Ammon's horn (tissue), 1 donor: ENCODE measurements around the gene BHLHA15.

Experiments
- DNase-seq: peaks from one replicate; pipeline ENCODE4 v3.0.0-alpha.2; 2016; ENCODE audit warnings: low spot score

BHLHA15 gene

DNA sequence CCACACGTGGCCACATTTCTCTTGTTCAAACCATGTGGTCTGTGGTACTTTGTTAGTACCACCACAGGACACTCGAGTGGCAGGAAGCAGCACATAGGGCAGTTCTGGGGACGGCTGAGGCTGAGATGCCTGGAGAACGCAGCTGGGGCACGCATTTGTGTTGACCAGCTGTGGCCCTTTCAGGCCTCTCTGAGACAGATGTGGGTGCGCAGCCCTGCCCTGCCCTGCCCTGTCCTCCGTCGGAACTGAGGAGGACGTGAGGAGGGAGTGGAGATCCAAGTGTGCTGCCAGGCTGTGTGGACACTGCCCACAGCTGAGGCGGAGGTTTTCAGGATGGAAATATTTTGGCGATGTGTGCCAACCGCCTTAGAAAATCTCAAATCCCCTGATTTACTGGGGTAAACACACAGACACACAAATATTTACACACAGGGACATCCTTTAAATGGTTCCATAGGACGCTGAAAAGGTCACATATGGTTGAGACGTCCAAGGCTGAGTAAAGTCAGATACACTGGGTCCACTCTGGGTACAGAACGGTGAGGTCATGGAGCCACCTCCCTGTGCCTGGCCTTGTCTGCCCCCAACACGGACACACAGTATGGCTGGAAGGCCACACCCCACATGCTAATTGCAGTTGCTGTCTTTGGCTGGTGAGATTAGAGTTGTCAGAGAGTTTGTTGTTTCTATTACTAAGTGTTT, 14.8 kb downstream of the BHLHA15 start:
- no peak for DNase-seq

DNA sequence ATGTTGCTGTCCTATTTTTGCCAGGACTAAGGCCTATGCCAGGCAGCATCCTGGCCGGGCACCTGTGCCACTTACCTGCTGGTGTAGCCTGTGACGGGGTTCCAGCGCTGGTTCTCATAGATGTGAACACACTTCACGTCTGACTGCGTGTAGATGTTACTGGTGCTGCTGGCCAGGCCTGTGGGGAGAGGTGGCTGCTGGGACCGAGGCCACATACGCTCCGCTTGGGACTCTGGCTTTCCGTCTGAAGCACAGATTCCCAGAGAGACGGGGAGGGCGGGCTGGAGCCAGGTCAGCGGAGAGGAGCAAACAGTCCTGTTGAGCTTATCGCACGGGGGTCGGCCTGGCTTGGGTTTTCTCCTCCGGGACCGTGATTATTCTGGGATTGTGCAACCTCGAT, 16.7 kb downstream of the BHLHA15 start:
- DNase-seq: no peak

DNA sequence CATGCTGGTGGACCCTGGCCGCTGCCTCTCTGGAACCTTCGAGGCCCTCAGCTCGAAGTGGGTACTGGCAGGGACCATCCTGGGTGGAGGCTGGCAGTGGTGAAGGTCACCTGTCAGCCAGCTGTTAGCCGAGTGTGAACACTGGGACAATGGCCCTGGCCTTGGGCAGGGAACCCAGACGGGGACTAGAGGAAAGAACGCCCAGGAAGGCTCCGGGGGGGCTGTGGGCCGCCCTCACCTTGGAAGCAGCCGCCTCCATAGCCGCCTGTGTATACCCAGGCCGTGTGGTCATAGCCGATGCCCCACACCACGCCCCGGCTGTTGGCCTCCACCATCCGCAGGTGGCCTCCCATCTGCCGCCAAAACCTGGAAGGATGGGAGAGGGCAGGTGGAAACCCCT, 17.6 kb downstream of the BHLHA15 start:
- no peak for DNase-seq

DNA sequence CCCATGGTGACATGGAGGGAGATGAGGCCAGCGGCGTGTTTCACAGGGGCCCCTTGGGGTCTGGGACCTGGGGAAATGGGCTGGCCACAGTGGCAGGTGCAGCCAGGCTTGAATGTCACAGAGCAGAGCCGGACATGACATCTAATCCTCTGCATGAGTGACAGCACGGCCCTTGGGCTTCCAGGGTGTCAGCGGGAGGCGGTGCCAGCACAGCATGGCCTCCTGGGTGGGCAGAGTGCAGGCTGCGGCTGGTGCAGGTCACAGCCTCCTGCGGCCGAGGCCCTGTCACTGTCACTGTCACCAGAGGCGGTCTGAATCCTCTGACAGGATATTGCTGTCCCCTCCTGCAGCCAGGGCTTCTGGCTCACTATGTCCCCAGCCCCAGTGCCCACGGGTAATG, 18.2 kb downstream of the BHLHA15 start:
- DNase-seq: no peak

DNA sequence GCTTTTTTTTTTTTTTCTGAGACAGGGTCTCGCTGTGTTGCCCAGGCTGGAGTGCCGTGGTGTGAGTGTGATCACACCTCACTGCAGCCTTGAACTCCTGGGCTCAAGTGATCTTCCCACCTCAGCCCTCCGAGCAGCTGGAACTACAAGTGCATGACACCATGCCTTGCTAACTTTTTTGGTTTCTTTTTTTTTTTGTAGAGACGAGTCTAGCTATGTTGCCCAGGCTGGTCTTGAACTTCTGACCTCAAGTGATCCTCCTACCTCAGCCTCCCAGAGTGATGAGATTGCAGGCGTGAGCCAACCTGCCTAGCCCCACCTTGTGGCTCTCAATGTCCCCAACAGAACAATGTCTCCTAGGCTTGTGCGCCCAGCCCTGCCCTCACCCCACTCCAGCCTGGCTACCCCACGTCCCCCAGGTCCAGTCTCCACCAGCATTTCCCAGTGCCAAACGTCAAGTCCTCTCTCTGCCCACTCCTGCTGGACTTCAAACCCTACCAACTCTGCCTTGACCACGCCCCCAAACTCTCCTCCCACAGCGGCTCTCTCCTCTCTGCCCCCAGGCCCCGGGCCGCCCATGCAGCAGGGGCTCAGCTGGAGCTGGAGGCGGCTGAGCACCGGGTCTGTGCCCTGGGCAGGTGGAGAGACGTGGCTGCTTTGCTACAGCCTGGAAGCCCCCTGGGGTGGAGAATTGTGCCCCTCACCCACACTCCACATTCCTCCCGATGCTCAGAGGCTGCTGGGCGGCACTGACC, 18.9 kb downstream of the BHLHA15 start:
- no peak for DNase-seq

DNA sequence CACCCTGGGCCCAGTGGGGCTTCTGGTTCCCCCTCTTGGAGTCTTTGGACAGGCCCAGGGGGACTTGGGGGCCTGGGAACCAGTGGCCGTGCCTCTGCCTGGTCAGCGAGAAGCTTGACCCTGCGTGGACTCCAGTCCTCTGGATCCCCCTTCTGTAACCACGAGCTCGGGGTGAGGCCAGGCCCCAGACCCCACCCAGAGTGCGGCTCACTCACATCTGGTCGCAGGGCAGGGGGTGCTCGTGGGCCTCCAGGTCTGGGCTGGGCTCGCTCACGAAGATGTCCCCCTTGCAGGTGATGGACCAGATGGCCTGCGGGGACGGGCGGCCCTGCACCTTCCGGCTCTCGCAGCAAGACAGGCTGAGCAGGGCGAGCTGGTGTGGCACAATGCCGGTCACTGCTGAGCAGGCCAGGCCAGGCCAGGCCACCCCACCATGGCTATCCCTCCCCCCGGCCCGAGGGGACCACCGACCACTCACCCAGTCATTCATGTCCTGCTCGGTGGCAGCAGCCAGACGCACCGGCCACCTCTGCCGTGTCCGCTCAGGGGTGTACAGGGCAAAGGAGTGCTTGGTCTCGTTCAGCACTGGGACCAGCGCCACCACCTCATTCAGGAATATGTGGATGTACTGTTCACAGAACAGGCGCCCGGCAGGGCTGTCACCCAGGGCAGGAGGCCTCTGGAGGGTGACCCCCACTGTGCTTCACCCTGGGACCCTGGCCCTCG, 19.7 kb downstream of the BHLHA15 start:
- no peak for DNase-seq

DNA sequence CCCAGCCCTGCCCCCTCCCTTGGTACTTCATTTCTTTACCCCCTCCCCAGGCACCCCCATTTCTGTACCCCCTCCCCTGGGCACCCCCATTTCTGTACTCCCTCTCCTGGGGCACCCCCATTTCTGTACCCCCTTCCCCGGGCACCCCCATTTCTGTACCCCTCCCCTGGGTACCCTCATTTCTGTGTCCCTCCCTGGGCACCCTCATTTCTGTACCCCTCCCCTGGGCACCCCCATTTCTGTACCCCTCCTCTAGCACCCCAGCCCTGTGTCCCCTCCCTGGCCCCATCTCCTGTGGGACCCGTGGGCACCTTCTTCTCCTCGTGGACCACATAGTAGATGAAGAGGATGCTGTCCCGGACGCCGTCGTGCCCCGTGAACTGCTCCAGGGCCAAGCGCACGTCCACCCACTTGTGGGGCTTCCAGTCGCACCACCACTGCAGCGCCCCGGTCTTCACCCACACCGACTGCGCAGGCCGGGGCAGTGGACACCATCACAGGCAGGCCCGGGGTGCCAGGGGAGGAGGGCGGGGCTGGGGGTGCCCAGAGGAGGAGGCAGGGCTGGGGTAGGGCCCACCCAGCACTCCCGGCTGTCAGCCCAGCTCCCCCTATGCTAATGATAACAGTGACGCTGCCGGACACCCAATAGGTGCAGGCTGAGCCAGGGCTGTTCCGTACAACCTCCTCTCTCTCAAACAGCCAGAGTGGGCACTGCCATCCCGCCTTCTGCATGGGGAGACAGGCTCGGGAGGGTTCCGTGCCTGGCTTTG, 20.4 kb downstream of the BHLHA15 start:
- DNase-seq: no peak

DNA sequence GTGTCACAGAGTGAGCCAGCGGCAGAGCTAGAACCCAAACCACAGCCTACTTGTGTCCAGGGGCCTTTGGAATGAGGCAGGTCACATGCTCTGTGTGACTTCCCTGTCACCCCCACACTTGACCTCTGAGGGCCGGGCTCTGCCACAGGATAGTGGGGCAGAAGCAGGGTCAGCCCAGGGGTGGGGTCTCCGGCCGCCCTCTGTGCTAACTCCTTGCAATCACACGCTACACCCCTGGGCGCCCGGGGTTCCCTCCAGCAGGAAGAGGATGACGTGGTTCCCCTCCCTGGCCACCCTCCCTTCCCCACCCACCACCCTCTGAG, 21.0 kb downstream of the BHLHA15 start:
- no peak for DNase-seq

DNA sequence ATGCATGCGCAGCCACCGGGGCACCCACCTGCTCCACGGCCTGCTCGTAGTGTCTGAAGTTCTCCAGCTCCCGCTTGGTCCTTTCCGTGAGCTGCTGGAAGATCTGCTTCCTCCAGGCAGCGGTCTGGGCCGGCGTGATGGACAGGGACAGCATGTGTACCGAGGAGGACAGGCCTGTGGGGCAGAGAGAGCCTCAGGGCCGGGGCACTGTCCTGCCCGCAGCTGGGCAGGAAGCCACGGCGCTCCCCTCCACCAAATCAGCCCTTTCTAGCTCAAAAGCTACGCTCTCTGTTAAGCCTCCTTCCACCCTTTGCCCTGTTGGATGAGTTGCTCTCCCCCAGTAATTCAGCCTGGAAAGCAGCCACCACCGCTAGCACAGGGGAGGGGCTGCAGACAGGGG, 21.6 kb downstream of the BHLHA15 start:
- no peak for DNase-seq

DNA sequence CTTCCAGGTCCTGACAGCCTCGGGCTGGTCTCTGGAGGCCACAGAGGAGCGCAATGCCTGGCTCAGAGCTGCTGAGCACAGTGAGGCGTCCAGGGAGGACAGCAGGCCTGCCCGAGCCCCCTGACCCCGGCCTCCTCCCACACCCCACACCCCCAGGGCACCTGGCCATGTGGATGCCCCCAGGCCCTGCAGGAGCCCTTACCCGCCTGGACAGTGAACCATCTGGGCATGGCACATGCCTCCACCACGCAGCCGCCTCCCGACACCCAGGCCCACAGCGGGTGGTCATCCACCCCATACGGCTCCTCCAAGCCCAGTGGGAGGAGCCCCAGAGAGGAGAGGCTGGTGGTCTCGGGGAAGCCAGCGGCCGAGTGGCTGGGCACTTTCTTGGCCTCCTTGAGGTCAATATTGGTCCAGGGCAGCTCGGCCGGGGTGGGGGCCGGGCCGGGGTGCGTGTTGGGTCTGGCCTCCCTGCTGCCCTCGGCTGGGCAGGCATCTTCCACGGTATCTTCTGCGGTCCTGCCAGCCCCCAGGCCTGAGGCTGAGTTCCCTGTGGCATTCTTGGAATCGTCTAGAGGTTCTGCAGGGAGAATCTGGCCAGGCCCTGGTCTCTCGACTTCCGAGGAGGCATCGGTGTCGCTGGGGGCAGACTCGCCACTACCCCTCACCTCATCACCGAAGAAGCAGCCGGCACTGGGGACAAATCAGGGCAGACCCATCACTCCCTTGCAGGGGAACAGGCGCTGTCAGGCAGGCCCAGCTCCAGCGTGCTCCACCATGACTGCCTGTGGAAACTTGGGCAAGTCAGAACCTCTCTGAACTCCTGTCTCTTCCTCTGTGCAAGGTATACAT, 22.2 kb downstream of the BHLHA15 start:
- DNase-seq: no peak

DNA sequence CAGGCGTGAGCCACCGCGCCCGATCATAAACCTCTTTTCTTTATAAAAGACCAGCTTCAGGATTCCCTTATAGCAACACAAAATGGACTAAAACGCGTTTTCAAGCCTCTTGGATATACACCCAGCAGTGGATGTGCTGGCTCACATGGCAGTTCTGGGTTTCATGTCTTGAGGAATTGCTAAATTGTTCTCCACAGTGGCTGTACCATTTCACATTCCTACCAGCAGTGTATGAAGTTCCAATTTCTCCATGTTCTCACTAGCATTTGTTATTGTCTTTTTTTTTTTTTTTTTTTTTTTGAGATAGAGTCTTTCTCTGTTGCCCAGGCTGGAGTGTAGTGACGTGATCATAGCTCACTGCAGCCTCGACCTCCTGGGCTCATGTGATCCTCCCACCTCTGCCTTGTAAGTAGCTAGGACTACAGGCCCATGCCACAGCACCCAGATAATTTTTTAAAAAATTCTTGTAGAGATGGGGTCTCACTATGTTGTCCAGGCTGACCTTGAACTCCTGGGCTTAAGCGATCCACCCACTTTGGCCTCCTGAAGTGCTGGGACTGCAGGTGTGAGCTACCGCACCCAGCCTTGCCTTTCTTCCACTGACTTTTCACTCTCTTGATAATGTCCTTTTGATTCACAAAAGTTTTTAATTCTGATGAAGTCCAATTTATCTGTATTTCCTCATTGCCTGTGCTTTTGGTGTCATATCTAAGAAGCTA, 23.3 kb downstream of the BHLHA15 start:
- DNase-seq: no peak

DNA sequence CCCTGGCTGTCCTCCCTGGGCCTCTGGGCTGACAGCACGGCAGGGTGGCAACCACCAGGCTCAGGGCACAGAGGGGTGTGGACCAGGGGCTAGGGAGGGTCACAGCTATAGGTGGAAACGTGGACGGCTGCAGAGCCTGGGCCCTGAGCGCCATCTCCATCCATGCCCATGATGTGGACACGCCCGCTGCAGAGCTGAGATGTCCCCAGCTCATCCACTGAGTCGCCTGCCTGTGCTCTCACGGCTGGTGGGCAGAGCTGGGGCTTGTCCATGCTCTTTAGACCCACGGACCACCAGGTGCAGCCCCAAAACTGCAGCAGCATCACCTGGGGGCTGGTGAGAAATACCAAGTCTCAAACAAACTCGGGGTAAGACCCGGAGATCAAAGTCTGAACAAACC, 24.7 kb downstream of the BHLHA15 start:
- no peak for DNase-seq

DNA sequence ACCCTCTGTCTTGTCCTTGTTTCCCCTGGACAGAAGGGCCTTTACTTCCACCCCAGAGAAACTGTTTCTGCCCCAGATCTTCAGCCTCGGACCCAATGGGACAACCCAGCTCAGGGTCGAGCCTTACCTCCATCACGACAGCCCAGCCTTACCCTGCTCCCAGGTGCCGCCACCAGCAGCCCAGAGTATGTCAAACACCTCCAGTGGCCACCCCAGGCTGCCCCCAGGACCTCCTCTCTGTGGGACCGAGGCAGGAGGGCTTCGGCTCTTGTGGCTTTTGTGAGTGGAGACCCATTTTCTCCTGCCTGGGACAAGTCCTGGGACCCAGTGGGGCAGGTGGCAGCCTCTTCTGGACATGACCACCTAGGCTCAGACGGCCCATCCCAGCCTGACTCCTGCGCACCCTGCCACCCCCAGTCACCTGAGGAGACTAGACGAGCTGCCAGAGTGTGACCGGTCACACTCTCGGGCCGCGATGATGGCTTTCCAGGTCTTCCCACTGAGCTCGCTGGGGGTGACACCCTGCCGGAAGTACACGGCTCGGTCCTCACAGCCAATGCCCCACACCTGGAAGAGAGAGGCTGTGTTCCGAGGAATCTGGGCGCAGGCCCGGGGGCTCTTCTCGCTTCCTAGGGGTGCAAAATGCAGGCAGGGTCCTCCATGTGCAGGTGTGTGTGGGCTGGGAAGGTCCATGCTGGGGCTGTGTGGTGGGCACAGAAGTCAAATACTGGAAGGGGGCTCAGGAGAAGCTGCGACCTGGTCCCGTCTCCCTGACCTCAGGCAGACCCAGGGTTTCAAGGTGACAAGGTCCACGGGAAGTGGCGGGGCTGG, 25.3 kb downstream of the BHLHA15 start:
- DNase-seq: no peak

DNA sequence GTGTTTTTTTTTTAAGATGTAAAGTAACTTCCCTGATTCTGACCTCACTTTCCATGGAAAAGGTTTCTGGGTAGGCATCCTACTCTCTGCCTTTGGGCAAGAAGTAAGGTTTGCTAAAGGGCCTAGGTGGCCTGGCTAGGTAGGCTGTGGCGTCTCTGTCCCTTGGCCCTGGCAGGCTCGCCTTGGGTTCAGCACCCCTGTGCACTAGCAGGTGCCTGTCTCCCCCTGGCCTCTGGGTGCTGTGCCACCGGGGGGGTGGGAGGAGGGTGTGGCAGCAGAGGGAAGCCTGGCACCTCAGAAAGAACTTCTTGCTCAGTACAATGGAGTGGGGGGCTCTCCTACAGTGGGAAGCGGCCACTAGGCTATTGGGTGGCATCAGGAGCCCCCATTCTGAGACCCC, 26.8 kb downstream of the BHLHA15 start:
- no peak for DNase-seq

DNA sequence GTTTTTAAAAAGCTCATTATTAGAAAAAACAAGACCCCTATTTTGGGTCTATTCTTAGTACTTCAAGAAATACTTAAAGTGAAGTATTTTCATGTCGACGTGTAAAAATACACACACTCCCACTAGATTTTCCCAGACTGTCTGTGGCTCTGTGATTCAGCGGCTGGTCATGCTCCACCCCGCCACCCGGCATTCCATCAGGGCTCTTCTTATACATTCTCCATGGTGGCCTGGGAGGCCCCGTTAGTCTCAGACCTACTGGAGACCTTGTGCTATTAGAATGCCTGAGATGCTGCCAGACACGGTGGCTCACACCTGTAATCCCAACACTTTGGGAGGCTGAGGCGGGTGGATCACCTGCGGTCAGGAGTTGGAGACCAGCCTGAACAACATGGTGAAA, 27.7 kb downstream of the BHLHA15 start:
- DNase-seq: no peak

DNA sequence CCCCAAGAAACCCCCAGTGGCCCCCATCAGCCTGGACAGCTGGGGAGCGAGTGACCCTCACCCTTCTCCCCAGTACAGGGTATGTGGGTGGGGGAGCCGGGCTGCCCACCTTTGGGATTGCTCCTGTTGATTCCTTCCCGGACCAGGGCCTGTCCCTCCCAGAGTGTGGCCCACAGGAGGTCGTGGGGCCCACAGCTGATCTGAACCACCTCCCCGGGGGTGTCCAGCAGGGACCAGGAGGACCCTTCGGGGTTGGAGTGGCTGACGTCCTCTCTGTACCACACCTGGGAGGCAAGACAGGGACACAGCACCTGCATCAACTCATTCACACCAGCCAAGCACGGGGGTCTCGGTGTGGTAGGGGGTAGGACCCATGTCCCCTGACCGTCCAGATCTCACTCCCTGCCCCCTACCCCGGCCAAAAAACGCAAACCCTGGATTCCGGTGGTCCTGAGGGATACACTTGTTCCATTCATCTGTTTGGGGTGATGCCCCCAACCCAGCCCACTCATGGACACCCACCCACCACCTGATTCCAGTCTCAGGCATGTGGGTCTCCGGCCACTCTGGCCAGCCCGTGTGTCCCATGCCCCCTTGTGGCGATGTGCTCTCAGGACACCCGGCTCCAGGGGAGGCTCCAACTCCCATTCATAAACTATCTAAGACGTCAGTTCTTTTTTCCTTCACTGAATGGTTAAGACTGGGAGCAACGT, 29.9 kb downstream of the BHLHA15 start:
- peak; percentile 51 for DNase-seq

DNA sequence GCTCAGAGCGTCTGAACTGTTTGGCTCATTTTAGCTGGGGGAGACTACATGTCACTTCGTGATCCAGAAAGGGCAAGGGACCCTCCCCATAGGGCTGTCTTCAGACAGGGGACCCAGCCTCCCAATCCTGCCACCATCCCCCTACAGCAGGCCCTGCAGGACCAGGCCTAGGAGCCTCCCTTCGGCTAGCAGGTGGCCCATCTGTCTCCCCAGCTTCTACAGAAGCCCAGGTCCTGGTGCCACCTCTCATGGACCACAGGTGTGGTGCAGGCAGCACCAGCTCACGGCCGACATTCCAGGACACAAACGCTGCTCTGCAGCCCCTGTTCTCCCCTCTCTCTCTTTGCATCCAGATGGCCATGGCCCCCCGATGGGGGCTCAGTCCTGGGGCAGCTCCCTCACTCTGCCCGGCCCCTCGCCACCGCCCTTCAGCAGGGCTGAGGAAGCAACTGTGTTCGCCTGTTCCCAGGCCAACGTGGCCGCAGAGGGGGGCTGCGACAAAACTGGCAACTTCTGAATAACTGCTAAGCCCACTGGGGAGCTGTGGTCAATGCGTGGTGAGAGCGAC, 30.5 kb downstream of the BHLHA15 start:
- no peak for DNase-seq

DNA sequence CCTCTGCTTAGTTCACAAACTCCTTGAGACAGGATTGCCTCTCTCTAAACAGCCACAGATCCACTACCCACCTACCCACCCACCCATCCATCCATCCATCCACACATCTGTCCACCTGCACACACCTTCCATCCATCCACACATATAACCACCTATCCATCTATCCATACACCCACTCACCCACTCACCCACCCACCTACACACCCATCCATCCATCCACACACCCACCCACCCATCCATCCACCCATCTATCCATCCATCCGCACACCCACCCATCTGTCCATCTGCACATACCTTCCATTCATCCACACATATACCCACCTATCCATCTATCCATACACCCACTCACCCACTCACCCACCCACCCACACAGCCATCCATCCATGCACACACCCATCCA, 31.1 kb downstream of the BHLHA15 start:
- DNase-seq: no peak

DNA sequence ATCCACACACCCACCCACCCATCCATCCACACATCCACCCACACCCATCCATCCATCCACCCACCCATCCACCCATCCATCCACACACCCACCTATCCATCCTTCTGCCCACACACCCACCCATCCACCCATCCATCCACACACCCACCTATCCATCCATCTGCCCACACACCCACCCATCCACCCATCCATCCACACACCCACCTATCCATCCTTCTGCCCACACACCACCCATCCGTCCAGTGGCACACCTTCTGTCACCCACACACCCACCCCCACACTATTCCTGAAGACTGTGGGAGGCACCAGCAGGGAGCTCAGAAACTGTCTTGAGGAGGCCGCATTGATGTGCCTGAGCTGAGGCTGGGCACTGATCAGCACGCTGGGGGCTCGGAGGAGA, 31.7 kb downstream of the BHLHA15 start:
- no peak for DNase-seq
